ENCODE data around the gene DNLZ.

Gene DNLZ

DNA sequence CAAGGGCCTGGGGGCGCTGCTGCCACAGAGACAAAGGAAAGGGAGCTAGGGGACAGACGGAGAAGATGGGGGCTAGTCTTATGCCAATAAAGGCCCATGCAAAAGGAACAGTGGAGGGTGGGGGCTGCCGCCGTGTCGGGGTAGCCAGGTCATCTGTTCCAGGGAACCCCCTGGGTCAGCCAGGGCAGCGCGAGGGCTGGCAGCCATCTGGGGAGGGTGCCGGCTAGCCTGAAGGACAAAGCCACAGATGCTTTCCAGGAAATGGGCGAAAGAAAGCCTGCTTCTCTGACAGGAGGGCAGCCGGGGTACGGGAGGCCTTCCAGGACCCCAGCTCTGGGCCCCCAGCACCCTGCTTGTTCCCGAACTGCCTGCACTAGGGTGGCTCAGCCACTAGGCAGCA lies 11.6 kb upstream of the DNLZ start:
- no peak for DNase-seq (ENCODE audit: low read depth)

DNA sequence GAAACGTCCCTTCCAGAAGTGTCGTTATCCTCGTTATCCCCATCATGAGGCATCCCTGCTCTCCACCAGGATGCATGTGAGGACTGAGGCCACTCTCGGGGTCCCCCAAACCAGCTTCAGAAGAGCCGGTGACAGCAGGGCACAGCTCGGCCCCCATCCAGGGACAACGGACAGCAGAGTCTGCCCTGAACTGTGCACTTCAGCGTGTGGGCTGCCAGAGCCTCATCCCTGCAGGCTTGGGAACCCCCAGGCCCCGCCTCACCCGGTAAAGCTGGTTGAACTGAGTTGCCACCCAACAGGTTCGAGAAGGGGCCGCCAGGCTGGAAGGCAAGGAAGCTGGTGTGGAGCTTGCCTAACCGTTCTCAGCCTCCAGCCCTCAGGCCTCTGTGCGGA lies 10.6 kb upstream of the DNLZ start:
- DNase-seq (ENCODE audit: low read depth) = no peak

DNA sequence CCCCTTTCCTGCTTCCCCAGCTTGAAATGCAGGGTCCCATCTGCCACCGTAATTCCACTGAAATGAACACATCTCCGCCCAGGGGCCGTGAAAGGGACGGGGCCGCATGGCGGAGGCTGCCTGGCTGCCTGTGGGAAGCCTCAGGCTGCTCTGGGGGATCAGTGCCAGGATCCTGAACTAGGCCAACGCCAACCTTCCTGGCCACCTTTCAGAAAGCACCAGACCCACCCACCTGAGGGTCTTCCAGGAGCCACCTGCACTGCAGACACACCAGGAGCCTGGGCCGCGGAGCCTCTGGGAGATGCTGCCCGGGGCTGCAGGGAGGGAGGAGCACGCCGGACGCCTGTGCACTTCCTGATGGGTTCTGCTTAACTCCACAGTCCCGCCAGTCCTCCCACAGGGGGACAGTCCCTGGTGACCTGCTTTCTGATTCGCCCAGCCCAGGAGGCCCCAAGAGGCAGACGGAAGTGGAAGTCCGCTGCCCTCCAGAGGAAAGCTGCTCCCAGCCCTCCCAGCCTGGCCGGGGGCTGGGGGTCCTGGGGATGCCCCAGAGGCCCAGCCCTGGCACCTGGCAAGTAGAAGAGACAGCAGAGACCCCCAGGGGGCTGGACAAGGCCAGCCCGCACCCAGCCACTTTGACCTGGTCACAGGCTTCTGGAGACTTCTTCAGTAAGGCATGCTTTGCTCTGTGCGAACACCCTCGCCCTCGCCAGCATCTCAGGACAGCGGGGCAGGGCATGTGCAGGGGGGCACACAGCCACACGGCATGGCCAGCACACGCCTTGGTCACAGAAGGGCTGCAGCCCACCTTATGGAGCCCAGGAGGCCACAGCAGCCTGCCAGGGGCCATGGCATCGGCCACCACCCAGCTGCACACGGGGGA lies 10.0 kb upstream of the DNLZ start, which contains the start of gene CARD9:
TSS of gene CARD9 (minus strand) at position 370 of the 883 bp plus-strand sequence. CDS start 1,591 bp downstream, outside the sequence.
- no peak for DNase-seq (ENCODE audit: low read depth)

DNA sequence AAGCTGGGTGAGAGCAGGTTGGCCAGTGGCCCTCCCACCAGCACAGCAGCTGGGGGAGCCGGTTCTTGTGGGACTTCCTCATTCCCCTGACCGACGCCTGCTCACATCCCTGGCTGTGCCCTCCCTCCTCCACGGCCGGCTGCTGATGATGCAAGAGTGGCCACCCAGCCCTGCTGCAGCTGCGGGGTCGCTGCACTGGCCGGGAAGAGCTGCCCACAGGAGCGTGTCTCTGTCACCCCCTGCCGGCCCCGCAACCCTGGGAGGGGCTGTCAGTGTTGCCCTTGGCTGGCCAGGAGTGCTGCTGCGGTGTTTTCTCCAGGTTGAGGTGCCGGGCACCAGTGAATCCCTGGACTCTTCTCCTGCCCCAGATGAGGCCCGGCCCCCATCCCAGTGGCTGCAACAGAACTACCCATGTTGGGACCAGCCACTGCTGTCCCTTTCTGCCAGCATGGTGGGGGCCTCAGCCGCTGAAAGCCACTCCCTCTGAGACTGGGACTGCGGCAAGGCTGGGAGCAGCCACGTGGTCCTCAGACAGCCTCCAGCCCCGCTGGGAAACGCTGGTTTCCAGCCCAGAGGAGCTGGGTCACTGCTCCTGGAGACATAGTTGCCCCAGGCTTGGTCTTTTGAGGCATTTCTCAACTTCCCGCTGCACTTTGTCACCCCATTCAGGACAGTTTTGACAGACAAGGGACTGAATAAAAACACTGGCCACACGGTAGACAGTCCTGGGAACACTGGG lies 9.2 kb upstream of the DNLZ start:
- no peak for DNase-seq (ENCODE audit: low read depth)

DNA sequence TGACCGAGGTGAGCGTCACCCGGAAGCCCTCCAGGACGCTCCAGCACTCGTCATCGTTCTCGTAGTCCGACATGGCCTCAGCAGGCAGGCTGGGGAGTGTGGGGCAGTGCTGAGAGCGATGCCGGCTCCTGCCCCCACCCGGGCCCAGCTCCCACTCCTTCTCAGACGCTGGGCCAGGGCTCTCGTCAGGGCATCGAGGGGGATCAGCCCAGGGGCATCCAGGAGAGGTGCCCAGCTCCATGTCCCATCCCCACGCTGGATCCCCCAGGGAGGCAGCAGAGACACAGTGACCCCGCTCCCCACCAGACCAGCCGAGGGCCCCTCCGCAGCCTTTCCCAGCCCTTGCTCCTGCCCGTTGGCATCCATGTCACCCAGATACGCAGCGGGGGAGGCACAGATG lies 8.5 kb upstream of the DNLZ start:
- DNase-seq (ENCODE audit: low read depth) = no peak

DNA sequence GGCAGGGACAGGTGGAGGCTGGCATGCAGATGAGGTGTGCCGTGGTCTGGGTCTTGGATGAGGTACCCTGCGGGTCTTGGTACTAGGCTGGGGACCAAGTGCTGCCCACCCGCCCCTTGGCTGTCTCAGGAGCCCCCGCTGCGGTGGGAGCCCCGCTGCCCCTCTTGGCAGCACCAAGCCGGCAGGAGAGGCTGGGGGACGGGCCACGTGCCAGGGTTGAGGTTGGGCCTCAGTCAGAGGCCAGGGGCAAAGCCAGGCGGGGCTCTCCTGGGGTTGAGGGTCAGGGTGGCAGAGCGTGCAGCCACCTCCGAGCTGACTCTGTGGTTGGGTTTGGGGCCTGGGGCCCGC lies 8.0 kb upstream of the DNLZ start:
- no peak for DNase-seq (ENCODE audit: low read depth)

DNA sequence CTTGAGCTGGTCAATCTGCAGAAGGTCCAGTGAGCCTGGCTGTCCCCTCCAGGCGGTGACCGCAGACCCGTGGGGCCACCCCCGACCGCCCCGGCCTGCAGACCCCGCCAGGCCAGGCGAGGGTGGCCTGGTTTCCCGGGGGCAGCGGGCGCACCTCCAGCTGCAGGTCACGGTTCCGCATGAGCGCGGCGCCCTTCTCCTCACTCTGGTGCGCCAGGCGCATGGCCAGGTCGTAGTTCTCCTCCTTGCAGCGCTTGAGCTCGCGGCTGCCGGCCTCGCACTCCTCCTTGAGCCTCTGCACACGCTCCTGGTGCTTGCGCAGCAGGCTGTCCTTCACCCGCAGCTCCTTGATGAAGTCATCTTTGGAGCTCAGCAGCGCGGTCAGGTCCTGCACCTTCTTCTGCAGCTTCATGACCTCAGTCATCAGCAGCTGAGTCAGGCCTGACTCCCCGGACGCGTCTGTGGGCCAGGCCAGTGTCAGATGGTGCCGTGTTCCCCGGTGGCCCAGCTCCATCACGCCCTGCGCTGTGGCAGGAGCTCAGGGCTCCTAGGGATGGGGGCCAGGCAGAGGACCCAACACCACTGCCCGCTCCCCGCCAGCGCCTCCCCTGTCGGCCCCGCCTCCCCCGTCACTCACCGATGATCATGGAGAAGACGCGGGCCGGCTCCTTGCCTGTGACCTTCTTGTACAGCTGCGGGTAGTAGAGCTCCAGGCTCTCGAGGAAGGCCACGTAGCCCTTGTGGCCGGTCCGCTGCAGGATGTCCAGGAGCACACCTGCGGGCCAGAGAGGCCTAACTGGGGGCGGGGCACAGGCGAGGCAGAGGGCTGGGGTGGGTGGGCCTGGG lies 7.4 kb upstream of the DNLZ start:
- no peak for DNase-seq (ENCODE audit: low read depth)

DNA sequence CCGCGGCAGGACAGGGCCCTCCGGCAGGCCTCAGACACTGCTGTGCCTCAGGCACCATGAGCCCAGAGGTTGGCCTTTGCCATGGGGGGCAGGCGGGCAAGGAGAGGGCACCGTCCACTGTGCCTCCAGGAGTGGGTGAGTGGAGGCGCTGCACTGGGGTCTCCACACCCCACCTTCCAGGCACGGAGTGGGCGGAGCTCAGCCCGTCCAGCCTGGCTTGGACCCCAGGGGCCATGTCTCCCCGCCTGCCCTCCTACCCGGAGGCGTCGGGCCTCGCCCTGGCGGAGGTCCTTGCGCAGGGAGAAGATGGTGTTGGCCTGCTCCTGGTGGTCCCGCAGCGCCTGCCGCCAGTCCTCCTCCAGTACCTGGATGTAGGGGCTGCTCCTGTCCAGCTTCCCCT lies 6.5 kb upstream of the DNLZ start:
- DNase-seq (ENCODE audit: low read depth) = no peak

DNA sequence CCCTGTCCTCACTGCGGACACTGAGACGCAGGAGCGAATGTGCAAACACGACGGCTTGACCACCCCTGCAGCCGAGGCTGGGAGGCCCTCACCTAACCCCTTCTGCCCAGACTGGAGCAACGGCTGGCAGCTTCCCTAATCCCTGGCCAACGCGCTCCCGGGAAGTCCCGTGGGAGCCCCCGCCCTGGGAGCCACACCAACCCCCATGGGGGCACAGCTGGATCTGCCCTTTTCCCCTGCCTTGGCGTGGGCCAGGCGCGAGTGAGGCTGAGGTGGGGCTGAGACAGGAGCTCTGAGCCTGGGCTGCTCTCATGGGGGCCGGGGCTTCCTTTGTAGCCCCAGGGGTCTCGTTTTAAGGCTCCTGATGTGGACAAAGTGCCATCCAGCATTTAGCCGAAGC lies 4.6 kb upstream of the DNLZ start:
- no peak for DNase-seq (ENCODE audit: low read depth)

DNA sequence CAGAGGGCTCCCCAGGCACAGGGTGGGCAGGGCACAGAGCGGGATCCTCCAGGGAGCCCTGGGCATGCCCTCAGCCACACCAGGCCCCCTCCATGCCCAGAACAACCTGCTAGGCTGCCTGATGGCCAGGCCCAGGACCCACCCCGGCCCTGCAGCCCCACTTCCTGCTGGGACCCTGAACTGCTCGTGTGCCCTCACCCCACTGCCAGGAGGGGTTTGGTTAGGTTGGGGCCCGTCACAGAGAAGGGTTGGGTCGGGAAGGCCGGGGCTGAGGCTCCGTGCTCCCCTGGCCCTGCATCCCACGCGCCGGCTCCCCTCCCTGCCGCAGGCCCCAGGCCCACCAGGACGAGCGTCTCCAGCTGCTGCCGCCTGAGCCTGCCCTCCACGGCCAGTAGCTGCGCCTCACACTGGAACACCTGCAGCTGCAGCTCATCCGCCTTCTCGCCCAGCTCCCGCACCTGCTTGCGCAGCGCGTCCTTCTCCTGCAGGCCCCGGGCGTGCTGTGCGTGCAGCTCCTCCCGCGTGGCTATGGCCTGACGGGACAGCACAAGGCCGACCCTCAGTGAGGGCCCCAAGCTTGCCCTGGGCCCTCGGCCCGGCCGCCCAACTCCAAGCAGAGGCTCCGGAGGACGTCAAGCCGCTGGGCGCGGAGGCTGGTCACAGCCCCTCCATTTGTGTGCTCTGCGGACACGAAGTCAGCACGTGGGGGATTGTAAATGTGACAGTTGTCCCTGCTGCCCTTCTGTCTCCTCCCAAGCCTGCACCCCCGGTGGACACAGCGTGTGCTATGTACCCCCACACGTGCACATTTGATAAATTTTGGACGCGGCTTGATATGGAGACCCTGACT lies 4.0 kb upstream of the DNLZ start:
- no peak for DNase-seq (ENCODE audit: low read depth)

DNA sequence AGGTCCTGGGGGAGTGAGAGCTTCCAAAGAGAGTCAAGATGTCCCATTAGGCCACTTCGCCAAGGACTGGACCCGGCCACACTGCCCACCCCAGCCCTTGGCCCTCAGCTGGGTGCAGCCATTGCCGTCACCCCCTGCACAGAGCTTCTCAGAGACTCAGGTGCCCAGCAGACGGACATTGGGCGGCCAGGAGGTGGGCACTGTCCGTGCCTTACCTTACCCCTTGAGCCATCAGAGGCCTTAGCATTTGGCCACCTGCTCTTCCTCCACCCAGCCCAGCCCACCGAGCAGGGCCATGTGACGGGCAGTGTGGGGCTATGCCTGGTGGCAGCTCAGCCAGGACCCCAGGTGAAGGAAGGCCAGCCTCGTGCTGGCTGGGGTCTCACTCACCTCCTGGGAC lies 3.3 kb upstream of the DNLZ start:
- no peak for DNase-seq (ENCODE audit: low read depth)

DNA sequence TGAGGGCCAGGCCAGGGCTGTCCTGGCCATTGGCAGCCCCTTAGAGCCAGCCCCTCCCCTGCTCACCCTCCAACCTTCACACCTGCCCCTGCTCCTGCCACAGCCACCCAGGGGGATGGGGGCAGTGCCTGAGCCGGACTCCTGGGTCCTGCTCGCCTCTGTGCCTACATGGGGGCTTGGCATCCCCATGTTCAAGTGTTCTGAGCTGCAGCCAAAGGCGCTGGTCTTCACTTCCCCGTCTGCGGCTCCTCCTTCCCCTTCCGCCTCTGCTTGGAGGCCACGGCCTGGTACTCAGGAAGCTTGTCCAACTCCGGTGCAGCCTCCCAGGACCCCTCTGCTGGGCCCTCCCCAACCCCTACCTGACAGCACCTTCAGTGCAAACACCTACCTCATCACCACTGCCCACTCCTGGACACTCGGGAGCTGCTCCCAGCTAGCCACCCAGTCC lies 2.3 kb upstream of the DNLZ start:
- DNase-seq (ENCODE audit: low read depth) = no peak

DNA sequence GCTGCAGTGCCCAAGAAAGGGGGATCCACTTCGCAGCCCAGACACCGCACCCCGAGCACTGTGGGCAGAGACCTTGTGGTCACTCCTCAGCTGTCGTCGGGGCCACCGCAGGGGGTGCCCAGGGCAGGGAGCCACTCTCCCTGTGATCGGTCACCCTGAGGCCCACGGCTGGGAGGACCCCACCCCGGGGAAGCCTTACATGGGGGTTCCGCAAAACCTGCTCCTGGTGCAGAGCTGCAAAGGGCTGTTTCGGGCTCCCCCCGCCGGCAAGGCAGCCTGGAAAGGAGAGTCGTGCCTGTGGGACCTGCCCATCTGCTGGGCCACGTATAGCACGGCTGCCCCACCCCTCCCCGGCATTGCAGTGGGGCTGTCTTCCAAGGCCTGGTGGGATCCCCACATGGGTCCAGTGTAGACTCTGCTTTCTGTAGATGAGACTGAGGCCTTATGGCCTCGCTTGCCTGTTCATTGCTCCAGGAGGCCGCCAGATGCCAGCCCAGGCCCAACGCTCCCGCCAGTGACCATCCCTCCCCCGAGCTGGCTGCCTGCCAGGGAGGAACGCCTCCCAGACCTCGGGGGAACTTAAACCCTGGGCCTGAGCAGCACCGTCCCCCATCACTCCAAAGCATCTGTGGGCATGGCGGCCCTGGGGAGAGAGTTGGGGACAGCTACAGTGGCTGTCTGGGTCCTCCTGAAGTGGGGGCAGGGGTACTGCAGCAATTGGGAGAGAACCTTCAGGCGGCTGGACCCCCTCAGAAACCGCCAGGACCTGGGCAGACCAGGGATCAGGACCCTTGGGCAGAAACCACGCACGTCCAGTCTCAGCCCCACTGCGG lies 1.6 kb upstream of the DNLZ start:
- DNase-seq (ENCODE audit: low read depth) = no peak

DNA sequence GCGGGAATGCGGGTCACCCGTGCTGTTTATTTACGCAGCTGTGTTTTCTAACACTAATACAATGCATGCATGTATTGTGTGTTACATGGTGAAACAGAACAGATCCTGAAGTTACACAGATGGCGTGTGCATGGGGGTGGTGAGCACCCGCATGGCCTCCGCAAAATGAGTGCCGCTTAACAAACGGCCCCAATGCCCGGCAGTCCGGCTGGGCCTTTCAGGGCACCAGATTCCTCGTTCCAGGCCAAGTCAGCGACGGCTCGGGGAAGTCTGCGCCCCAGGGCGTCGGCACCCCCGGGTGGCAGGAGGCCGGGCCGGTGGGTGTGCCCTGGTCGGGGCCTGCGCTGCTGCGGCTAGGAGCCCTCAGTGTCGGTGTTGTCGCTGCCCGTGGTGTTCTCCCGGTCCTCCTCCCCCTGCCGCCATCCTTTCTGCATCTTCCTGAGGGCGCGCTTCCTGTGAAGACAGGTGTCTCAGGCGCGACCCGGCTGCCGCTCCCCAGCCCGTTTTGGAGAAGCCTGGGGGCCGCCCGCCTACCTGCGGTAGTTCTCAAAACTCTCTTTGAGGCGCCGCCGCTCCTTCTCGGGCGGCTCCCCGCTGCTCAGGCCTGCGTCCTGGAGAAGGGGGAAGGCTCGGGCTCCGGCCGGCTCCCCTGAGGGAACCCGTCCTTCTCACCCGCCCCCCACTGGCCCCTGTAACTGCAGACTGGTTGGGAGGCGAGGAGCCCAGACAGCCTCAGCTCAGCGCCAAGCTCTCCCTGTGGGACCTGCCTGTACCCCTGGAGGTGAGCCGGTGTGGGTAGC lies 605 bp upstream of the DNLZ start:
- DNase-seq (ENCODE audit: low read depth) = no peak

DNA sequence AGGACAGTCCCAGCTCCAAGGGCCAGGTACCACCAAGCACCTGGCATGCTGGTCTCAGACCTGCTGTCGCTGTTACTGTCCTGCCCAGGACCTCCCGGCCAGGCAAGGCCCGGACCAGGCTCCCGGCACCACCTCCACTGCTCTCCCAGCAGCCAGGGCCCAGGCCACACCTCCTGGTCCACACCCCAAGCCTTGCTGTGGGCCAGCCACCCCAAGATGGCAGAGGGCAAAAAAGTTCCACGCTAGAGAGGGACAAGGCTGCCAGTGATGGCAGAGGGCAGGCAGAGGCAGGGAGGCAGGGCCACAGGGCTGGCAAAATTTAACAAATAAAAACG lies 1.1 kb downstream of the DNLZ start:
- no peak for DNase-seq (ENCODE audit: low read depth)

DNA sequence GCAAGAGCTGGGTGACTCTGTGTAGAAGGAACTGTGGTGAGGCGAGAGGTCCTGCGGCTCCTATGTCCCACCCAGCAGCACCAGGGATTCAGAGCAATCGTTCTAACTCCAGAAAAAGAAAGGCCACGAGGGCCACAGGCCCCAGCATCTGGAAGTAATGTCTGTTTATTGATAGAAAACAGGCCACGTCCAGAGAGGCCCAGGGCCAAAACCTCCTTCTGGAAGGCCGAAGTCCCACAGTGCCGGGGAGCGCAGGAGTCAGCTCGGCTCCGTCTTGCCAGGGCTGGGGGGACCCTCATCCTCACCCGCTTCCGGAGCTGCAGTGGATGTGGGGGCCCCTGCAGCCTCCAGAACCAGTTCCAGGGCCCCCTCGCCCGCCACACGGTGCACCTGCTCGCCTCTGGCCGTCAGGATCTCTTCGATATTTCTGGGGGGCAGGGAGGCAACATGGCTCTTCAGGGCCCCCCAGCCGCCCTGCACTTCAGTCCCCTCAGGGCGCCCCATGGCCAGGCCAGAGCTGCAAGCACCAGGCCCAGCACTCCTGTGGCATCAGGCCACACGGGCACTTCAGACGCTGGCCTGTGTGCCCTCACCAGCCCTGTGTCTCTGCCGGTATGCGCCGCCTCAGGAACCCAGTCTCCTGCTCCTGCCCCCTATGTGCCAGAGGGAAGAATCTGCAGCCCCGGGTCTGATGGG lies 1.6 kb downstream of the DNLZ start:
- DNase-seq (ENCODE audit: low read depth) = no peak

DNA sequence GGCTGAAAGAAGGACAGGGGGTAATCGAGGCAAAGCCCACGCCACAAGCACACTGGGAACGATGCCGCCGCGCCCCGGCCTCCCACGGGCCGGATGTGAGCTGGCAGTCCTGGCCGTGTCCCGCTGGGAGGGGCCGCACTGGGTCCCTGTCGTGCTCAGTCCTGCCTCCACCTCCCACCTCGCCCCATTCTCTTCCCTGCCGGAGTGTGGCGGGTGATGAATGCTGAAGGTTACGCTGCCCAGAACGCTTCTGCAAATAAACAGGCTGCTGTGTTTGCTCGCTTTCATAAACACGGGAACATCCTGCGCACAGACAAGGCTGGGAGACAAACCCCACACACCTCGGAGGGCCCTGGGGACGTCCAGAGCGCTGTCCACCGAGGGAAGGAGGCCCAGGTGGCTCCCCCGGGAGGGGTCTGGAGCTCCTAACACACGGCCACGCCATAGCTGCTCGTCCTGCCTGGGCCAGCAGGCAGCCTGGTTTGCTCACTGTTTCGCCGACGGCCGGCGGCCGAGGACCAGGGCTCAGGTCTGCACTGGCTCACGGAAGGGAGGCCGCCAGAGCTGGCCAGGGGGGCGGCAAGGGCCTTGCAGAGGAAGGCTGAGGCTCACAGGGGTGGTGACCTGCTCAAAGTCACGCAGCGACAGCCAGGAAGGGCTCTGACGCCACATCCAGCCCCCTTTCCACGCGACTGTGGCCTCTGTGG lies 2.3 kb downstream of the DNLZ start:
- no peak for DNase-seq (ENCODE audit: low read depth)

All from stimulated activated CD8-positive, alpha-beta memory T cell treated with anti-CD3 and anti-CD28 coated beads, Interleukin-4, amount 100 ng/mL, for 24 hours (primary cell).